Measurements from ENCODE around the gene ZDHHC6. TPM values are rescaled to one million over a fixed set of nuclear protein-coding genes. Genes with fewer than 3 reads are reported as not detected.
"Not testable (repeated sequence)": the region's sequence is repeated elsewhere in the genome, so short reads cannot be mapped to it uniquely, and the experiment has no call there.

ZDHHC6 gene
- total and polyA plus RNA-seq, 11 donors = 10.0 to 26.1 (median 16.5) TPM

GRCh38 chr10:112465299-112465883 lies 18.7 kb upstream of the ZDHHC6 start:
- ATAC-seq (no peak), DNase-seq (no peak)
- H3K9me3 ChIP-seq = no peaks in the 10 kb centered on the region
- no peak overlapping the region for H3K27ac ChIP-seq
- TF ChIP-seq POLR2A (IDR thresholded peaks at IDR 0.05) = no peak
- TF ChIP-seq, protein P1, sequence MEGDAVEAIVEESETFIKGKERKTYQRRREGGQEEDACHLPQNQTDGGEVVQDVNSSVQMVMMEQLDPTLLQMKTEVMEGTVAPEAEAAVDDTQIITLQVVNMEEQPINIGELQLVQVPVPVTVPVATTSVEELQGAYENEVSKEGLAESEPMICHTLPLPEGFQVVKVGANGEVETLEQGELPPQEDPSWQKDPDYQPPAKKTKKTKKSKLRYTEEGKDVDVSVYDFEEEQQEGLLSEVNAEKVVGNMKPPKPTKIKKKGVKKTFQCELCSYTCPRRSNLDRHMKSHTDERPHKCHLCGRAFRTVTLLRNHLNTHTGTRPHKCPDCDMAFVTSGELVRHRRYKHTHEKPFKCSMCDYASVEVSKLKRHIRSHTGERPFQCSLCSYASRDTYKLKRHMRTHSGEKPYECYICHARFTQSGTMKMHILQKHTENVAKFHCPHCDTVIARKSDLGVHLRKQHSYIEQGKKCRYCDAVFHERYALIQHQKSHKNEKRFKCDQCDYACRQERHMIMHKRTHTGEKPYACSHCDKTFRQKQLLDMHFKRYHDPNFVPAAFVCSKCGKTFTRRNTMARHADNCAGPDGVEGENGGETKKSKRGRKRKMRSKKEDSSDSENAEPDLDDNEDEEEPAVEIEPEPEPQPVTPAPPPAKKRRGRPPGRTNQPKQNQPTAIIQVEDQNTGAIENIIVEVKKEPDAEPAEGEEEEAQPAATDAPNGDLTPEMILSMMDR (IDR thresholded peaks at IDR 0.05) = no peak
- intact Hi-C loops (cut with DNase I) = no loop called here
- no peaks in the 10 kb centered on the region for H3K4me1 ChIP-seq
- H3K27me3 ChIP-seq = no peaks in the 10 kb centered on the region
- H3K4me3 ChIP-seq = no peak overlapping the region
- peaks cover 0 to 74% (median 59%) of the 10 kb centered on the region in 9 donors for H3K36me3 ChIP-seq
- WGBS, 4 donors = 96 to 98% (median 97%) methylated on average over 3 of the region's 3 CpGs

GRCh38 chr10:112464074-112464473 lies 17.4 kb upstream of the ZDHHC6 start:
- H3K27ac ChIP-seq; H3K4me1 ChIP-seq; H3K27me3 ChIP-seq; intact Hi-C loops (cut with DNase I); DNase-seq; ATAC-seq; H3K4me3 ChIP-seq; H3K9me3 ChIP-seq: not testable (repeated sequence)
- 95 to 98% (median 97%) methylated on average over 5 of the region's 5 CpGs for WGBS, 4 donors
- peaks cover 0 to 71% (median 59%) of the 10 kb centered on the region in 9 donors for H3K36me3 ChIP-seq

GRCh38 chr10:112461029-112461887 lies 14.5 kb upstream of the ZDHHC6 start:
- H3K27ac ChIP-seq = no peak overlapping the region
- H3K4me1 ChIP-seq = no peaks in the 10 kb centered on the region
- TF ChIP-seq, protein P1 (IDR thresholded peaks at IDR 0.05) = no peak
- no peak for TF ChIP-seq POLR2A (IDR thresholded peaks at IDR 0.05)
- no peak for DNase-seq
- H3K9me3 ChIP-seq = no peaks in the 10 kb centered on the region
- 95 to 97% (median 96%) methylated on average over 4 of the region's 4 CpGs for WGBS, 4 donors
- ATAC-seq = no peak
- intact Hi-C loops (cut with DNase I) = no loop called here
- peaks cover 0 to 49% (median 32%) of the 10 kb centered on the region in 9 donors for H3K36me3 ChIP-seq
- H3K4me3 ChIP-seq = no peak overlapping the region
- H3K27me3 ChIP-seq = no peaks in the 10 kb centered on the region

DNA sequence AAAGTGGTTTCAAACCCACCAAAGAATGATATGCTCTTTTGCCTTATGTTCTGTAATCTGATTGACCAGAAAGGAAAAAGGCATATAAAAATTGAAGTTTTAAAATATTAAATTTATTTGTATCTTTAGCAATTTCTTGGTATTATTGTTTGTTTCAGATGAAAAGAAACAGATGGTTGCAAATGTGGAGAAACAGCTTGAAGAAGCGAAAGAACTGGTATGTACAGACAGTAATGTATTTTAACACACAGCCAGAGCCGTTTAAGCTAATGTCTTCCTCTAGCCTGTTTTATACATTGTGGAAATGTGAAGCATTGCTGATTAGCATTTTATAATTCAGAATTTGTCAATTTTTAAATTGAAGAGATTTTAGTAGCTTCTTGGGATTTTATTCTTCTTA lies 13.7 kb upstream of the ZDHHC6 start:
- intact Hi-C loops (cut with DNase I) = no loop called here
- WGBS, 4 donors = 93 to 98% (median 94%) methylated on average over 2 of the region's 2 CpGs
- Histone ChIP-seq H3K27me3 (no peaks in the 10 kb centered on the region), H3K4me1 (no peaks in the 10 kb centered on the region), H3K9me3 (no peaks in the 10 kb centered on the region), H3K4me3 (no peak overlapping the region), H3K36me3 (peaks cover 0 to 40% (median 23%) of the 10 kb centered on the region in 9 donors), H3K27ac (no peak overlapping the region)
- ATAC-seq (no peak), DNase-seq (no peak)
- TF ChIP-seq POLR2A (IDR thresholded peaks at IDR 0.05) = no peak
- TF ChIP-seq, protein P1 (IDR thresholded peaks at IDR 0.05) = no peak
